Natural killer cell (primary cell): Measurements from ENCODE around the gene BACH2. TPM values are rescaled to one million over a fixed set of nuclear protein-coding genes. Genes with fewer than 3 reads are reported as not detected.
A peak's percentile ranks its signal among the peaks of the same experiment; 100 is the strongest.

Source experiments
- ATAC-seq, 3 donors: fragments of 150-1000 bp in 2 of 3; fragments of 200-7000 bp in 1 of 3; cut with Tn5 transposase; 1 replicate in 1 of 3; 2 replicates in 2 of 3; pipeline ENCODE4 v1.10.0; 2021; ENCODE audit warnings: mild to moderate bottlenecking in 2 of 3, moderate library complexity in 2 of 3
- DNase-seq, 2 donors: peaks; one replicate each; pipeline versions ENCODE4 v3.0.0 to v3.0.0-alpha.2; 2013 to 2021; ENCODE audit warnings: mixed read lengths in 1 of 2
- H3K27ac ChIP-seq: one replicate; pipeline ENCODE4 v1.5.1; 2013; ENCODE audit warnings: mild to moderate bottlenecking, low read length
- H3K27me3 ChIP-seq: one replicate; pipeline ENCODE4 v1.6.1; 2013; ENCODE audit warnings: low read length; ENCODE audit not compliant: control insufficient read depth, insufficient read depth
- H3K36me3 ChIP-seq: one replicate; pipeline ENCODE4 v1.6.1; 2013; ENCODE audit warnings: low read length; ENCODE audit not compliant: control insufficient read depth, insufficient read depth
- H3K4me1 ChIP-seq: one replicate; pipeline ENCODE4 v1.6.1; 2013; ENCODE audit warnings: low read length; ENCODE audit not compliant: control insufficient read depth, insufficient read depth
- H3K4me3 ChIP-seq: one replicate; pipeline ENCODE4 v1.5.1; 2013; ENCODE audit warnings: low read length
- H3K9me3 ChIP-seq: one replicate; pipeline ENCODE4 v1.6.1; 2013; ENCODE audit warnings: low read length; ENCODE audit not compliant: control insufficient read depth, insufficient read depth
- H3K27ac Mint-ChIP-seq, 2 donors: one replicate each; pipeline ENCODE4 v1.8.0; 2022; ENCODE audit warnings: mild to moderate bottlenecking in 2 of 2, mixed read lengths in 2 of 2, moderate library complexity in 1 of 2
- H3K27me3 Mint-ChIP-seq, 2 donors: one replicate each; pipeline ENCODE4 v1.8.0; 2022; ENCODE audit warnings: low read depth in 2 of 2, mixed read lengths in 2 of 2
- H3K36me3 Mint-ChIP-seq: one replicate; pipeline ENCODE4 v1.8.0; 2022; ENCODE audit warnings: mixed read lengths
- H3K4me1 Mint-ChIP-seq, 2 donors: one replicate each; pipeline ENCODE4 v1.8.0; 2022; ENCODE audit warnings: mixed read lengths in 2 of 2
- H3K4me3 Mint-ChIP-seq: one replicate; pipeline ENCODE4 v1.8.0; 2022; ENCODE audit warnings: mild to moderate bottlenecking, moderate library complexity, mixed read lengths
- H3K9me3 Mint-ChIP-seq, 2 donors: one replicate each; pipeline ENCODE4 v1.8.0; 2022; ENCODE audit warnings: mixed read lengths in 2 of 2
- WGBS: methylation state at CpG from one replicate; pipeline ENCODE4 v1.1.7; 2013; ENCODE audit warnings: missing lambda C conversion rate; ENCODE audit not compliant: insufficient coverage; 5-methylcytosine and 5-hydroxymethylcytosine counted together
- intact Hi-C: fragments of 100-400 bp; cut with micrococcal nuclease; formaldehyde crosslinking; loops from one replicate; pipeline ENCODE4 v1.14.2; 2022
- total RNA-seq, 4 donors: library from RNA; stranded (reverse); fragments of 120-200 nt in 1 of 4; gene quantifications; one replicate each; pipeline versions ENCODE4 v1.2.3 to v1.2.4, GENCODE V29; 2013 to 2022
- TF ChIP-seq, protein P1 (sequence below): fragments of 200-600 bp; IDR thresholded peaks from one replicate; pipeline ENCODE4 v1.8.0; 2022; ENCODE audit warnings: antibody characterized with exemption

Gene BACH2
- total RNA-seq, 3 donors from 2014 or later (not counting 1 experiment from before 2014, with no cell fraction given): 32.1 to 37.8 (median 32.7) TPM

GRCh38 chr6:90251295-90251992 is 45.2 kb downstream of the BACH2 start:
- peak in 2 of 3 donors; percentile 33 to 78 for ATAC-seq
- no peaks in the 10 kb centered on the region for H3K4me1 ChIP-seq
- intact Hi-C loops: no loop called here
- 71% methylated on average over 3 of the region's 4 CpGs for WGBS
- H3K4me3 Mint-ChIP-seq: no peak overlapping the region
- H3K4me3 ChIP-seq: no peak overlapping the region
- no peaks in the 10 kb centered on the region for H3K9me3 ChIP-seq
- peaks cover 0 to 2% of the 10 kb centered on the region in 2 donors for H3K9me3 Mint-ChIP-seq
- H3K27ac ChIP-seq: no peak overlapping the region
- H3K27ac Mint-ChIP-seq: peak overlapping the region in 1 of 2 donors; percentile 0
- TF ChIP-seq, protein P1, sequence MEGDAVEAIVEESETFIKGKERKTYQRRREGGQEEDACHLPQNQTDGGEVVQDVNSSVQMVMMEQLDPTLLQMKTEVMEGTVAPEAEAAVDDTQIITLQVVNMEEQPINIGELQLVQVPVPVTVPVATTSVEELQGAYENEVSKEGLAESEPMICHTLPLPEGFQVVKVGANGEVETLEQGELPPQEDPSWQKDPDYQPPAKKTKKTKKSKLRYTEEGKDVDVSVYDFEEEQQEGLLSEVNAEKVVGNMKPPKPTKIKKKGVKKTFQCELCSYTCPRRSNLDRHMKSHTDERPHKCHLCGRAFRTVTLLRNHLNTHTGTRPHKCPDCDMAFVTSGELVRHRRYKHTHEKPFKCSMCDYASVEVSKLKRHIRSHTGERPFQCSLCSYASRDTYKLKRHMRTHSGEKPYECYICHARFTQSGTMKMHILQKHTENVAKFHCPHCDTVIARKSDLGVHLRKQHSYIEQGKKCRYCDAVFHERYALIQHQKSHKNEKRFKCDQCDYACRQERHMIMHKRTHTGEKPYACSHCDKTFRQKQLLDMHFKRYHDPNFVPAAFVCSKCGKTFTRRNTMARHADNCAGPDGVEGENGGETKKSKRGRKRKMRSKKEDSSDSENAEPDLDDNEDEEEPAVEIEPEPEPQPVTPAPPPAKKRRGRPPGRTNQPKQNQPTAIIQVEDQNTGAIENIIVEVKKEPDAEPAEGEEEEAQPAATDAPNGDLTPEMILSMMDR: no peak
- H3K36me3 ChIP-seq: no peaks in the 10 kb centered on the region
- no peaks in the 10 kb centered on the region for H3K27me3 Mint-ChIP-seq
- H3K27me3 ChIP-seq: no peaks in the 10 kb centered on the region
- no peak for DNase-seq
- H3K4me1 Mint-ChIP-seq: peaks cover under 1% of the 10 kb centered on the region in 2 donors
- no peaks in the 10 kb centered on the region for H3K36me3 Mint-ChIP-seq

GRCh38 chr6:90250405-90250804 is 46.2 kb downstream of the BACH2 start:
- H3K4me3 Mint-ChIP-seq: no peak overlapping the region
- no peaks in the 10 kb centered on the region for H3K36me3 Mint-ChIP-seq
- no peak for ATAC-seq
- Histone ChIP-seq H3K4me3 (no peak overlapping the region), H3K36me3 (no peaks in the 10 kb centered on the region), H3K27me3 (no peaks in the 10 kb centered on the region), H3K4me1 (no peaks in the 10 kb centered on the region), H3K9me3 (no peaks in the 10 kb centered on the region), H3K27ac (no peak overlapping the region)
- H3K9me3 Mint-ChIP-seq: peaks cover 0 to 2% of the 10 kb centered on the region in 2 donors
- H3K27me3 Mint-ChIP-seq: no peaks in the 10 kb centered on the region
- no peak overlapping the region for H3K27ac Mint-ChIP-seq
- H3K4me1 Mint-ChIP-seq: no peaks in the 10 kb centered on the region
- intact Hi-C loops: no loop called here
- no peak for DNase-seq
- TF ChIP-seq, protein P1: no peak
- 91% methylated on average over 2 of the region's 2 CpGs for WGBS

DNA sequence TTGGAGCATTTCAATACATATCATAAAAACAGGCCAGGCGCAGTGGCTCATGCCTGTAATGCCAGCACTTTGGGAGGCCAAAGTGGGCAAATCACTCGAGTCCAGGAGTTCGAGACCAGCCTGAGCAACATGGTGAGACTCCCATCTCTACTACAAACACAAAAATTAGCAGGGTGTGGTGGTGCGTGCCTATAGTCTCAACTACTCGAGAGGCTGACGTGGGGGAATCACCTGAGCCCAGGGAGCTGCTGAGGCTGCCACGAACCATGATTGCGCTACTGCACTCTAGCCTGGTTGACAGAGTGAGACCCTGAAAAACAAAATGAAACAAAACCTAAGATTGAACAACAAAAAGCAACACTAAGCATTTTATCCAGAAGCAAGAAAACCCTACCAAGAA is 47.2 kb downstream of the BACH2 start:
- TF ChIP-seq, protein P1: no peak
- Mint-ChIP-seq H3K27ac (no peak overlapping the region), H3K27me3 (no peaks in the 10 kb centered on the region), H3K4me3 (no peak overlapping the region), H3K4me1 (no peaks in the 10 kb centered on the region), H3K9me3 (no peaks in the 10 kb centered on the region), H3K36me3 (no peaks in the 10 kb centered on the region)
- H3K27me3 ChIP-seq: no peaks in the 10 kb centered on the region
- H3K27ac ChIP-seq: no peak overlapping the region
- 90% methylated on average over 8 of the region's 8 CpGs for WGBS
- no peaks in the 10 kb centered on the region for H3K4me1 ChIP-seq
- no peaks in the 10 kb centered on the region for H3K9me3 ChIP-seq
- no peak overlapping the region for H3K4me3 ChIP-seq
- H3K36me3 ChIP-seq: no peaks in the 10 kb centered on the region
- ATAC-seq (no peak), DNase-seq (peak in 1 of 2 donors; percentile 62)
- intact Hi-C loops: no loop called here

DNA sequence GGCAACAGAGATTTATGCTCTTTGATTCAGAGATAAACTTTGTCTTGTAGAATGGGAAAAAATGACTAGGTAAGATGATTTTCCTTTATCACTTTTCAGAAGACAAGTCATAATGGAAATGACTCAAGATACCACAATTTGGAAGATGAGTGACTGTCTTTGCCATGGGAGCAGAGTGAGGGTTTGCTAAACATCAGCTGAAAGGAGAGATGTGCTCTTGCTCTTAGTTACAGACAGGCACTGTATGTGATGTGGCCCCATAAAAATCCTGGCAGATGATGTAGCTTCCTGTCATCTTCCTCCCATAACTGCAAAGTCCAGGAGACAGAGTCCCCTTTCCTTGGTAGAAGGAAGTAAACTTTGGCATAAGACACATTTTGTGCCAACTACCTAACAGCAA is 47.6 kb downstream of the BACH2 start:
- H3K27ac ChIP-seq: no peak overlapping the region
- H3K36me3 Mint-ChIP-seq: no peaks in the 10 kb centered on the region
- intact Hi-C loops: no loop called here
- H3K27me3 ChIP-seq: no peaks in the 10 kb centered on the region
- no peaks in the 10 kb centered on the region for H3K4me1 ChIP-seq
- no peaks in the 10 kb centered on the region for H3K9me3 ChIP-seq
- DNase-seq: no peak
- H3K36me3 ChIP-seq: no peaks in the 10 kb centered on the region
- H3K4me1 Mint-ChIP-seq: no peaks in the 10 kb centered on the region
- no peaks in the 10 kb centered on the region for H3K27me3 Mint-ChIP-seq
- no peak for ATAC-seq
- H3K27ac Mint-ChIP-seq: no peak overlapping the region
- H3K4me3 Mint-ChIP-seq: no peak overlapping the region
- no peak overlapping the region for H3K4me3 ChIP-seq
- H3K9me3 Mint-ChIP-seq: no peaks in the 10 kb centered on the region
- TF ChIP-seq, protein P1: no peak
